Astrocyte of the hippocampus (primary cell): ENCODE data around the gene HDAC5.

Source experiments
- DNase-seq: peaks from one replicate; pipeline ENCODE4 v3.0.0; 2011; ENCODE audit warnings: low read depth, low spot score

HDAC5 gene

GRCh38 chr17:44029736-44030135, 93.7 kb downstream of the HDAC5 start:
- DNase-seq: no peak
